GM18502 (cell line): ENCODE data around the gene TXNDC2.
"Not testable (repeated sequence)": the region's sequence is repeated elsewhere in the genome, so short reads cannot be mapped to it uniquely, and the experiment has no call there.

Experiments used
- ATAC-seq: cut with Tn5 transposase; IDR thresholded peaks from one replicate; pipeline ENCODE4 v1.9.1; 2021; ENCODE audit warnings: mild to moderate bottlenecking; ENCODE audit not compliant: unreplicated experiment, poor library complexity

The TXNDC2 gene

DNA sequence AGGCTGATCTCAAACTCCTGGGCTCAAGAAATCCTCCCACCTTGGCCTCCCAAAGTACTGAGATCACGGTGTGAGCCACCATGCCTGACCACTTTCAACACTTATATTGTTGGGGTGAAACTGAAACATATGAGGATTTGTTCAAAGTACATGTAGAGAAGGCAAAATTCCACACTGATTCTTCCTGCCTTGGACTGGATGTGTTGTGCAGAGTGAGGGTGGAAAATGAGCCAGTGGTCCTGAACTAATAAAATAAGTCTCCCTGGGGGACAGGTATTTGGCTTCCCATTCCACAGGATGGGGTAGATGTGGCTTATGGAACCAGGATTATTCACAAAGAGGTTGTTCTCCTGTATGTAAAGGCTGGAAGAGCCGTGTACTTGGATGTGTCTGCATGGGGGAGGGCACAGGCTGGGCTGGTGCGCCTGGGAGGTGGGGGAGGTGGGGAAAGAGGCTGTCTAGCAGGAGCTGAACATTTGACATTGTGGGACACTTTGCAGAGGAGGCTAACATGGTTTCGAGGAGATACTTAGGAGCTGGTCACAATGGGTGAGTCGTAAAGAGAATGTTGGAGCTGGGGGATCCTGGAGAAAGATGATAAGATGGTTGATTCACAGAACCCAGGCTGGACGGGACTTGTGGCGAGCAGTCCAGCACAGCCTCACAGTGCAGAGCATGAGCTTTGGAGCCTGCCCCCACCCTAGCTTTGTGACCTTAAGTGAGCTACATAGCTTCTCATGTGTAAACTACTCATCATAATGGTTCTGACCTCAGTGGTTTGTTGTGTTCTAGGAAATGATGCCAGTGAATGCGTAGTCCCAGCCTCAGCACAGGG lies at the start of gene TXNDC2:
TSS of gene TXNDC2 (plus strand) at position 804 of the 835 bp plus-strand sequence. CDS start 708 bp downstream, outside the sequence.
- no peak for ATAC-seq

DNA sequence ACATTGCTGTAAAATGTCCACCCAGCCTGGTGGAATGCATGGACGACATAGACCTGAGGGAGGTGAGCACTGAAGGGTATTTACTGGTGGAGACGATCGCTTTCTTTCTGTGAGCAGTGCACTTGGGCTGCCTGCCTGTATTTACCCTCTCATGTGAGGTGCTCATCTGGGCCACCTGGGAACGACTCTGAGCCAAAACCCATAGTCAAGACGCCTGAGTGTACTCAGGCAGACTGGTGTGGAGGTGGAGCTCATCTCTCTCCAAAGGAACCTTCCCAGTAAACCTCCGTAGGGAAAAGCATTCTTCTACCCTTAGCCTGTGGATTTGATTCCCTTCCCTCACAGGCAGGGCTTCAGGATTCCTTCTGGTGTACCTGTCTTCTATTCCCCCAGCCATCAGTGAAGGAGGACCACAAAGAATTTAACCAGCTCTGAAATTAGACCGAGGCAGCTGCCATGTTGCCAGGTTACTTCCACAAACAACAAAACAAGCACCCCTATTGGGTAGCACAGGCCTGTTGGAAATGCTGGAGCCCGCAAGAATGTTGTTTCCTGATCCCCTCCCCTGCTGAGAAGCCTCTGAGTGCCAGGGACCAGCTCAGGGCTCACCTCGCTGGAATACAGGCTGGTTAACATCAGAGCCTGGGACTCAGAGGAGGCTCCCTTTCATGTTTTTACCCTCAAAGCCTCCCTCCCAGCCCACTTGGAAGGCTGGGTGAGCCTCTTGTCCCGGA lies 47.5 kb upstream of the TXNDC2 start:
- no peak for ATAC-seq

DNA sequence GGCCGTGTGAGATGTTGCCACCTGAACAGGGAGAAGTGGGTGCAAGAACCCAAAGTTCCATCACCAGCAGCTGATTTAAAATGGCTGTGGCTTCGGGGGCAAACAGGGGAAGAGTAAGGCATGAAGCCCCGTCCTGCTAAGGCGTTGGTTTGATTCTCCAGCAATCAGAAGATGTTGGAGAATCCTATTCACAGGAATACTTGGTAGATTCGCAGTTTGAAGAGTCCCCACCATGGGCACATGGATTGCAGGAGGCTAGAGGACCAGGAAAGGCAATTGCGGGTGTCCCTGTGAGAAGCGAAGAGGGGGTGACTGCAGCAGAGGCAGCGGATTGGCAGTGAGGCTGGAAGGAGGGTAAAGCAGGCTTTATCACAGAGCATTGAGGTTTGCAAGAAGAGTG lies 46.6 kb upstream of the TXNDC2 start:
- ATAC-seq = no peak

DNA sequence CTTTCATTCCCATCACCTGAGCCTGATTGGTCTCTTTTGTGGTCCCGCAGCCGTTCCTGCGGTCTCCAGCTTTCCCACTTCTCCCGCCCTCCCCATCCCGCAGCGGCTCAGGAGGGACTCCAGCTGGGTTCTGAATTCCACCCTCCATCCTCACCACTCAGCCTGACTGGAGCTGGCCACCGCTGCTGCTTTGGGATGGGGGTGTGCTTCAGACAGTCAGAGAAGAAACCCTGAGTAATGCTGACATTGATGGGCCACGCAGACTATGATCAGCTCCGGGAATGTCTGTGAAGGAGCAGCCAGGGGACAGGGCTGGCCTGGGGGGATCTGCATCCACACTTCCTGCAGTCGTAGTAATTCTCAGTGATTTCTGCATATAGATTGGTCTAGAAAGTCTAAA lies 45.9 kb upstream of the TXNDC2 start:
- ATAC-seq = no peak

GRCh38 chr18:9841752-9842151 lies 44.0 kb upstream of the TXNDC2 start:
- ATAC-seq = no peak

DNA sequence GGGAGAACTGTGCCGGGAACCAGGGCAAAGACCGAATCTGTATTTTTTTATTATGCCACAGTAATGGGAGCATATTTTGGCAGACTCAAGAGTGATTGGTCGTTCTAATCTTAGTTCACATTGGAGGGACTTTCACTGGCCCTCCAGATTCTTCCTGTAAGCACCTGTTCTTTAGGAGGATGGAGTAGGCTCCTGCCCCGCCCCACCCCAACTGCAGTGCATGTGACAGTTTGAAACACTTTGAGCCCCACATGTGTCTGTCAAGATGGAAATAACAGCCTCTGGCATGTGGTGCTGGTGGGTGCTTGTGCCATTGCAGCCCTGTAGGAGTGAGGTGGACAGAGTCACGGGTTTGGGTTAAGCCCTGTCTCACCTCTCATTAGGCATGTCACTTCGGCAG lies 43.3 kb upstream of the TXNDC2 start:
- ATAC-seq = no peak

DNA sequence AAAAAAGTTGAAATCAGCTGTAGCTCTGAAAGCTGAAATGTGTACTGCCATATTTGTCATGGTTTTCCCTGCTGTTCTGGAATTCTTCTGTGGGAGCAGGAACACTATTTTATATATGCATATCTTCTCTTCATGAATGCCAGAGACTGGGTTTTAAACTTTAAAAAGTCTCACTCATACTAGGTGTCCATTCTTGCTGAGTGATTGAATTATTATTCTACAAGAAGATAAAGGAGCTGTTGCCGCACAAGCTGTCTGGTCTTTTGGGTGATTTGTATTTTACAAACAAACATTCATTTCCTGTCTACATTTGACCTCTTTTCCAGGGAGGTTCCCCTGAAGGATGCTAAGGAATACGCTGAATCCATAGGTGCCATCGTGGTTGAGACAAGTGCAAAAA lies 40.5 kb upstream of the TXNDC2 start:
- no peak for ATAC-seq

DNA sequence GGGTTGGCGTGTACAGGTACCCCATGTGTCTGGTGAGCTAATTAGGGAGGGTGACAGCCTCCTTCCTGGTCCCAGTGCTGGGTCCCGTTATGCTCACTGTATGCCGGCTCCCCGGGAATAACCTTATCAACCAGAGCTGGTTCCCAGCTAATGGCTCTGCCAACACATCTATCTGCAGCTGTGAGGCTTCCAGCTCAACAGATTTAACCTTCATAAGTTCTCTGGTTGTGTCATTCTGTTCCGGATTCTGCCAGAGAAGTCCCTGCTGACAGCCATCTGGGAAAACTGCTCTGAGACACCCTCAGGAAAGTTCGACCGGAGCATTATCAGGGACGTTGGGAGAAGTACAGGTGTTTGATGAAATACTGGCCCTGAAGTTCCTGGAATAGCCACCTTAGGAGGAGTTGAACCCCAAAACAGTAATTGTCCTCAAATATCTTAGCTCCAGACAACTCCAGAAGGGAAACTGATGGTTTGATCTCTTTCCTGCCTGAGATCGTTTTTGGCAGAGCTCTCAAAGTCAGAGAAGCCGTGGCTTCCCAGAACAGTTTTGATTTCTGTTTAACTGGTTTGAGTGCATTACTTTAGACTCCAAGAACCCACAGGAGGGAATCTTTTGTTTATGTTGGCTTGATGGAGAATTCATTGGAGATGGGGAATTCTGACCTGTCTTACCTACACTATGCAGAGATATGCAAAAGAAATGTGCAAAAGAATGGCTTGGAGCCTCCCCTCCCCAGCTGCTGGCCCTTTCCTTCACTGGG lies 39.4 kb upstream of the TXNDC2 start:
- ATAC-seq = no peak

- no peak for ATAC-seq
These were observed 37.4 kb upstream of the TXNDC2 start for GRCh38 chr18:9848170-9848879.

DNA sequence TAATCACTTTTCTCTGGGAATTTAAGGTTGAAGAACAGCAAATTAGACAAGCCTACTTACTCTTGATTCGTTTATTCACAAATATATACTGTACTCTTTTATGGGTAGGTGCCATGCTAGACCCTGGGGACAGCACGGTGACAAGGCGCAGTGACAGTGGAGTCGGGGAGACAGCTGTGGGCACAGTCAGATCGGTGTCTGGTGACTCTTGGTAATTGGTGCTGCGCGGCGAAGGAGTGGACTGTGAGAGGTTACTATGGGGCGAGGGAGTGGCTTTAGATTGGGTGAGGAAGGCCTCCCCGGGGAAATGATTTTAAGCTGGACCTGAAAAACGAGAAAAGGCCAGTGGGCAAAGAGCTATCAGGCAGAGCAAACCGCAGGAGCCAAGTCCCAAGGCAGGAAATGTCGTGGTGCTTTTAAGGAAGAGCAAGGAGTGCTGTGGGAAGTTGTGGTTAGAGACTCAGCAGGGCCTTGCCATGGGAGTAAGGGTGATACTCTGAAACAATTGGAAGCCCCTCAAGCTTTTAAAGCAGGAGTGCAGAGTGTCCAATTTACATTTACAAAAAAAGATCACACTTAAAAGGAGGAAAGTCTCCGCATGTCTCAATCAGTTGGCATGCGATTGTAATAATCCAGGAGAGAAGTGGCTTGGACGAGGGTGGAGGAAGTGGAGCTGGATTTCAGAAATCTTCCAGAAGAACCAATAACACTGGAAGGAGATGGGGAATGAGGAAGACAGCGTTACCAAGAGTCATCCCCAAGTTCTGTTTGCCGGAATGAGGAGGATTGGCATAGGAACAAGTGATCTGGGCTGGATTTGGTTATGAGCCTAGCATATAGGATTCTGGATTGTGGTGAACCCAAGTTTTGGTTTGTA lies 36.1 kb upstream of the TXNDC2 start:
- ATAC-seq = no peak

GRCh38 chr18:9850309-9850708 lies 35.5 kb upstream of the TXNDC2 start:
- no peak for ATAC-seq

DNA sequence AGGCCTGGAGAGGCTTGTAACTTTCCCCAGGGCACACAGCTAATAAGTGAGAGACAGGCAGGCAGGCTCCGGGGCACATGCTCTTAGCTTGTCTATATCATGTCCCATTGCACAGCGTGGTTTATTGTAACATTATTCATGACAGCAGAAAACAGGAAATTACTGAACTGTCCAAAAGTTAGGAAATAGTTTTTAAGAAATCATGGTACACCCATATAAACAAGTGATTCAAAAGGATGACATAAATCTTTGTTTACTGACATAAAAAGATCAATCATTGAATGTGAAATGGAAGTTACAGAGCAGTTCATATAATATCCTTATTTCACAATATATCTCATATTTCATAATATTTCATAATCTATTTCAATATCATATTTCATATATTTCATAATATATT lies 34.3 kb upstream of the TXNDC2 start:
- ATAC-seq = no peak

DNA sequence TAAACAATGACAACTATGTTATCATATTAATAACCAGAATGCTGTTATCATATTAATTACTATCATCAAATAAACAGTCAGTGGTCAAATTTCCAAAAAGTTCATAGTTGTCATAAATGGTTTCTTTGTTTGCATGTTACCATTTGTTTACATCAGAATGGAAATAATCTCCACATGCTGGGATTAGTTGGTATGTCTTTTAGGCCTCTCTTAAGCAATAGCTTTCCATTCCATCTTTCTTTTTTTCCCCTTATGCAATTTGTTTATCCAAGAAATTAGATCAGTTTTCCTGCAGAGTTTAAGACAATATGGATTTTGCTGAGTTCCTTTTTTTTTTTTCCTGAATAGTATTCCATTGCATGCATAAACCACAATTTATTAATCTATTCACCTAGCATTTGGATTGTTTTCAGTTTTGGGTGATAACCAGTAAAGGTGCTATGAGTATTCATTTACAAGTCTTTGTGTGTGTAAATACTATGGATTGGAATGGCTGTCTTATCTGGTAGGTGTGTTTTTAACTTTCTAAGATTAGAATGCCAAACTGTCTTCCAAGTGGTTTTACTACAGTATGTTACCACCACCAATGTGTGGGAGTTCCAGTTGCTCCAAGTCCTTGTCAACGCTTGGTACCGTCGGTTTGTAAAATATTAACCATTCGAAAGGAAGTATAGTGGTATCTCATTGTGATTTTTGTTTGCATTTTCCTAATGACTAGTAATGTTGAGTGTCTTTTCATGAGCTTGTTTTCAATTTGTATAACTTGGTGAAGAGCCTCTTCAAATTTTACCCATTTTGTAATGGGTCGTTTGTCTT lies 33.3 kb upstream of the TXNDC2 start:
- ATAC-seq = no peak

DNA sequence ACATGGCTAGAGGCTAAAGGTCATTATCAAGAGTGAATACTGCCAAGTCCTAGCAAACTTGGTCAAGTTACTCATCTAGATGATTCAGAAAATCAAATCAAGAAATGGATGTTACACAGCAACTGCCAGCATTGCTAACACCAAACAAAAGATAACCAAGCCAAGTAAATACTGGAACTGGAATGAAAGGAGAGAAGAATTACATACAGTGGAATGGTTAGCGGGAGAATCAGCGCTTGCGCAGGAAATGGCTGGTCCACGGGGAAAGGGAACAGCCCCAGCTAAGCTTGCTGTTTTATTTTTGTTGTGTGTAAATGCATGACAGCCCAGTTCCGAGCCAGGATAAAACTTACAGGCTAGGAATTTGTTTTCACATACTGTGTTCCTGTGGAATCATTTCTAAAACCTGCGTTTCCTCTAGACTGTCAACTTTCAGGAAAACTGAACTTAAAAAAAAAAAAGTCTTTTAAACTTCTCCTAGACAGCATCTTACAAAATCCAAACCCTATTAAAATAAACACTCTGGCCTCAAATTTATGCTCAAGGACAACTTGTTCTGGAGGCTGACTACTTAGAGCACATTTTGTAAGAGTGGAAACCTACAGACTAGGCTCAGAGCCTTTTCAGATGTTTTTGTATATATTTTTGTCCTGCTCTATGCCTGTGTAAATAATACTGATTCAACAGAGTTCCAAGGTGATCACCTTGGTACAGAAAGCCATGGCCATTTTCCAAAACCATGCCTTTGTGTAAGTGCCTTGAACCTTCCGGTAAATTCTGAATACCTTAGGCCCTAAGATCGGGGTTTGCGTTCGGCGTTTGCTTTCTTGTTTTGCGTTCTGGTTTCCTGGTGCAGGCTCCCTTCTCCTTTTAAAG lies 30.7 kb upstream of the TXNDC2 start:
- no peak for ATAC-seq

DNA sequence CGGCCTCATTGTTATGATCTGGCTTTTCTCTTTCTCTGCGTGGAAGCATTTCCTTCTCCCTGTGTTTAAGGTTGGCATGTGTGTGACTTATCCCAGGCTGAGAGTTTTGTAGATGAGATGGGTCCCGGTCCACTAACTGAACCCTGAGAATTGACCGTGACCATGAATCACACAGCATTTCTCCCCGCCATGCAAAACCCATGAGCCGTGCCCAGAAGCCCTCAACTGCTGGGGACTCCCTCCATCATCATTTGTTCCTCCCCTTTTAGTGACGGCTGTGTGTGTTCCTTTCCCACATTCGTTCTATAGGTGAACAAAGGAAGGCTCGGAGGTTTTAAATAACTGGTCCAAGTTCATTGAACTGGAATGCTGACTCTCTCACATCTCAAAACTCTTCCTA lies 30.1 kb upstream of the TXNDC2 start:
- ATAC-seq = no peak

DNA sequence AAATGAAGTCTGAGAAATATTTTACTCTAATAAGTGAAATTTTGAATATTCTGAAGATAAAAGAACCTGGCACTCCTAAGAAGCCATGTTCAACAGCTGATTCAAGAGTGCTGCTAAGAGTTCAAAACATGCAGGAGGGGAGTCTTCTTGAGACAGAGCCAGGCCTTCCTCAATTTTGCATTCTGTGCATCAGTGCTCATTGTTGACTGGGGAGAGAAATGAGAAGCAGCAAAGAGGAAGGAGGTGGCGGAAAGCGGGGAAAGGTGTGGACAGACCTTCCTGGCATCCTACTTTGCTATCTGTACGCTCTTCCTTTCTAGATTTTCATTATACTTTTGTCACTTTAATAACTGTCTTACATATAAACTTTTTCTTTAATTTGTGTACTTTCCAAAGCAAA lies 29.7 kb upstream of the TXNDC2 start:
- ATAC-seq = no peak

DNA sequence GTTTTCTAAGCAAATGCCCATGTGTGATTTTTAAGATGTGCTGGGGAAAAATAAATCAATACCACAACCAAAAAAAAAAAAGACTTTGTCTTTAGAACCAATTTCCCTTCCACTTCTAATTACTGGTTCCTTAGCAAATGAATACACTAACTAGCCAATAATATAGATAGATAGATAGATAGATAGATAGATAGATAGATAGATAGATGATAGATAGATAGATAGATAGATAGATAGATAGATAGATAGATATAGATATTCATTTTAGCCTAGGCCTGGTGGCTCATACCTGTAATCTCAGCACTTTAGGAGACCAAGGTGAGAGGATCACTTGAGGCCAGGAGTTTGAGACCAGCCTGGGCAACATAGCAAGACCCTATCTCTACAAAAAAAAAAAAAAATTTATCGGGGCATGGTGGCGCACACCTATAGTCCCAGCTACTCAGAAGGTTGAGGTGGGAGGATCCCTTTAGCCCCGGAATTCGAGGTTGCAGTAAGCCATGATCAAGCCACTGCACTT lies 28.2 kb upstream of the TXNDC2 start:
- not testable (repeated sequence) for ATAC-seq
